HepG2 (cell line): ENCODE results near the gene CCDC178. TPM values are rescaled to one million over a fixed set of nuclear protein-coding genes. Genes with fewer than 3 reads are reported as not detected.

Experiments used
- ATAC-seq: fragments of 200-7000 bp; cut with Tn5 transposase; 3 replicates; pipeline ENCODE4 v1.9.1; 2020; ENCODE audit warnings: mild to moderate bottlenecking, moderate library complexity
- BruUV-seq: library from RNA; stranded (reverse); fragments of 400-500 nt; replicated peaks from 2 replicates; lab custom pipeline; 2021; lab: Mats Ljungman, UMichigan
- CTCF ChIA-PET: fragments of 300-600 bp; formaldehyde crosslinking; extraction: SDS; loops from one replicate; lab custom pipeline; 2021; ENCODE audit warnings: low total read pairs, inconsistent platforms, low intra/inter-chr PET ratio; lab: Yijun Ruan, JAX
- POLR2A ChIA-PET: fragments of 350-600 bp; sonication (Branson Sonifier 250); formaldehyde crosslinking; loops from one replicate; lab custom pipeline; 2020; ENCODE audit warnings: antibody characterized with exemption, inconsistent platforms; lab: Yijun Ruan, JAX
- DNase-seq: peaks from one replicate; pipeline ENCODE4 v3.0.0-alpha.2; 2015; ENCODE audit warnings: low spot score
- FAIRE-seq: peaks from 3 replicates; lab custom pipeline; 2011; peaks lifted over from hg19 to GRCh38; lab: Jason Lieb, UNC
- H2AFZ ChIP-seq: one replicate; pipeline ENCODE4 v1.6.1; 2011; ENCODE audit warnings: low read length, inconsistent platforms
- H3K27ac ChIP-seq: fragments of 300-600 bp; 3 replicates; pipeline ENCODE4 v1.8.0; 2011; ENCODE audit warnings: mixed run types, mild to moderate bottlenecking, mixed read lengths, low read length, inconsistent platforms; ENCODE audit not compliant: insufficient read depth; ENCODE audit errors: extremely low read length
- H3K27me3 ChIP-seq, 2 experiments: fragments of 200-600 bp in 1 of 2; 2 replicates in 1 of 2; 3 replicates in 1 of 2; pipeline versions ENCODE4 v1.6.0 to v1.8.0; 2011; ENCODE audit warnings: low read length in 2 of 2, mild to moderate bottlenecking in 2 of 2, moderate library complexity in 2 of 2, inconsistent platforms in 1 of 2; ENCODE audit not compliant: insufficient read depth in 2 of 2, control insufficient read depth in 1 of 2
- H3K36me3 ChIP-seq, 2 experiments: fragments of 200-600 bp in 1 of 2; replicated peaks in 1 of 2; 2 replicates in 1 of 2; 3 replicates in 1 of 2; pipeline versions ENCODE4 v1.5.1 to v1.8.0; 2011; ENCODE audit warnings: low read length in 2 of 2, inconsistent platforms in 1 of 2; ENCODE audit not compliant: insufficient read depth in 2 of 2, control insufficient read depth in 1 of 2
- H3K4me1 ChIP-seq: 2 replicates; pipeline ENCODE4 v1.5.1; 2012; ENCODE audit warnings: low read length, inconsistent platforms; ENCODE audit not compliant: insufficient read depth
- H3K4me2 ChIP-seq: 2 replicates; pipeline ENCODE4 v1.6.0; 2011; ENCODE audit warnings: low read depth, low read length, inconsistent platforms
- H3K4me3 ChIP-seq, 3 experiments: fragments of 200-600 bp in 1 of 3; sonication (generic), shearing (Covaris generic) in 1 of 3; replicated peaks in 1 of 3; 2 replicates each; pipeline ENCODE4 v1.5.1; 2011 to 2016; ENCODE audit warnings: low read length in 3 of 3, inconsistent platforms in 2 of 3, low read depth in 2 of 3, mild to moderate bottlenecking in 2 of 3, control low read depth in 1 of 3, mixed read lengths in 1 of 3; ENCODE audit not compliant: insufficient read depth in 1 of 3
- H3K79me2 ChIP-seq: one replicate; pipeline ENCODE4 v1.6.1; 2011; ENCODE audit warnings: low read length, inconsistent platforms; ENCODE audit not compliant: insufficient read depth
- H3K9ac ChIP-seq: 2 replicates; pipeline ENCODE4 v1.6.0; 2011; ENCODE audit warnings: mild to moderate bottlenecking, low read depth, low read length, inconsistent platforms; ENCODE audit not compliant: insufficient read depth
- H3K9me3 ChIP-seq: 2 replicates; pipeline ENCODE4 v1.5.1; 2012; ENCODE audit warnings: mild to moderate bottlenecking, low read length
- H4K20me1 ChIP-seq: 2 replicates; pipeline ENCODE4 v1.6.0; 2011; ENCODE audit warnings: inconsistent platforms, mild to moderate bottlenecking, low read length, moderate library complexity; ENCODE audit not compliant: insufficient read depth
- CEBPB ChIP-seq: IDR thresholded peaks from 2 replicates; pipeline ENCODE4 v1.6.1; 2011; ENCODE audit warnings: low read depth, low read length, improper control_type of control experiment, borderline replicate concordance
- CREB1 ChIP-seq, 2 experiments: fragments of 450-650 bp in 1 of 2; IDR thresholded peaks; 2 replicates each; pipeline ENCODE4 v1.6.1; 2016 to 2017; ENCODE audit warnings: control low read depth in 1 of 2, mild to moderate bottlenecking in 1 of 2, missing compliant biosample characterization in 1 of 2, missing genetic modification characterization in 1 of 2
- ZNF660 ChIP-seq: sonication (generic); formaldehyde crosslinking; IDR thresholded peaks from 2 replicates; pipeline ENCODE4 v1.5.1; 2020; ENCODE audit warnings: mild to moderate bottlenecking, low read depth, missing genetic modification reagents, borderline replicate concordance
- ZNF781 ChIP-seq: sonication (generic); formaldehyde crosslinking; IDR thresholded peaks from 2 replicates; pipeline ENCODE4 v1.5.1; 2020; ENCODE audit warnings: borderline replicate concordance, mild to moderate bottlenecking, missing genetic modification reagents; ENCODE audit errors: not compliant biosample characterization
- ZNF816 ChIP-seq: sonication (generic); formaldehyde crosslinking; IDR thresholded peaks from 2 replicates; pipeline ENCODE4 v1.8.0; 2022; ENCODE audit warnings: missing genetic modification reagents, mild to moderate bottlenecking, borderline replicate concordance
- ZSCAN30 ChIP-seq: sonication (generic); formaldehyde crosslinking; IDR thresholded peaks from 2 replicates; pipeline ENCODE4 v1.5.0; 2020; ENCODE audit warnings: mild to moderate bottlenecking, missing genetic modification reagents
- WGBS: methylation state at CpG from one replicate; pipeline ENCODE4 v1.1.6; 2017; ENCODE audit warnings: low lambda C conversion rate; 5-methylcytosine and 5-hydroxymethylcytosine counted together
- in situ Hi-C: cut with HindIII; loops from 2 replicates; pipeline ENCODE4 v1.10.0; 2017; ENCODE audit warnings: low pct_unique_long_range_greater_than_20kb; ENCODE audit not compliant: extremely low pct_ligation_motif_present
- intact Hi-C: fragments of 100-400 bp; cut with micrococcal nuclease; formaldehyde crosslinking; loops from one replicate; pipeline ENCODE4 v1.10.0; 2022; ENCODE audit not compliant: unreplicated experiment
- polyA plus RNA-seq, 8 experiments: library from polyadenylated mRNA; depleted of rRNA in 3 of 8; stranded (reverse) in 7 of 8; unstranded in 1 of 8; fragments of >200 nt; fragmentation: Illumina TruSeq in 4 of 8; extraction: Trizol in 4 of 8; gene quantifications; 2 replicates each; pipeline versions ENCODE4 v1.2.1 to v1.2.3, GENCODE V29; 2011 to 2016; ENCODE audit warnings: low read depth in 4 of 8, missing spikeins in 1 of 8, mixed read lengths in 1 of 8; ENCODE audit not compliant: insufficient read depth in 1 of 8
- total RNA-seq, 5 experiments: library from RNA; depleted of rRNA; stranded (reverse); fragments of >200 nt; fragmentation: Illumina TruSeq; extraction: Trizol; gene quantifications; 2 replicates each; pipeline ENCODE4 v1.2.3, GENCODE V29; 2016; ENCODE audit warnings: low read depth in 1 of 5
- TF ChIP-seq, protein P1 (sequence below): sonication (generic); formaldehyde crosslinking; IDR thresholded peaks from 2 replicates; pipeline ENCODE4 v1.5.0; 2020; ENCODE audit warnings: mild to moderate bottlenecking, missing genetic modification reagents

CCDC178 gene
- total and polyA plus RNA-seq, 2 of the 13 experiments (the other 11 are each of a cell fraction or from before 2014, with no cell fraction given), result not detected

GRCh38 chr18:33062834-33063364 is 377.6 kb downstream of the CCDC178 start:
- DNase-seq, result no peak
- no peak overlapping the region for H2AFZ ChIP-seq
- CTCF ChIA-PET, result no interaction called here
- no peak overlapping the region for H3K27ac ChIP-seq
- in situ Hi-C loops, result no loop called here
- TF ChIP-seq ZSCAN30 (CRISPR knock-in tag), result no peak
- TF ChIP-seq ZNF781, result no peak
- TF ChIP-seq, all 625 proteins: peak for 0
- Histone ChIP-seq H3K9me3 (no peaks in the 10 kb centered on the region), H3K79me2 (no peaks in the 10 kb centered on the region), H3K9ac (no peak overlapping the region), H3K4me1 (no peaks in the 10 kb centered on the region), H3K27me3 (no peaks in the 10 kb centered on the region), H3K4me2 (no peak overlapping the region), H4K20me1 (no peaks in the 10 kb centered on the region), H3K4me3 (no peak overlapping the region), H3K36me3 (no peaks in the 10 kb centered on the region)
- FAIRE-seq, result no peak
- 2% methylated on average over 6 of the region's 6 CpGs for WGBS
- no TSS peak for BruUV-seq
- ATAC-seq, result no peak
- intact Hi-C loops, result no loop called here
- POLR2A ChIA-PET, result no interaction called here

DNA sequence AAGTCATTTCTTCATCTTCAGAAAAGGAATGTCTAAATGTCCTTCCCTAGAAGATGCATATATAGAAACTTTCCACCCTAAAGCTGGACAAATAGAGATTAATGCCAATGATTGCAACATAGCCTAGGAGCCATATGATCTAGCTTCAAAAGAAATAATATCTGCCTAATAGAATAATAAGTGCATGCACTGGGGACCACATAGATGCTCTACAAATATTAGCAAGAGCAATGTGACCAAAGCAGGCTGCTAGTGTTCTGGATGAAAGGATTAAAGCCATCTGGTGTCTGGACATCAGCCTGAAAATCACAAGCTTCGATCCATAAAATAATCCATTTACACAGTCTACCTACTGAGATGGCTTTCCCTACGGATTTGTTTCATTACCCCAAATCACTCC is 387.6 kb downstream of the CCDC178 start:
- H3K4me1 ChIP-seq, result no peaks in the 10 kb centered on the region
- POLR2A ChIA-PET, result no interaction called here
- ATAC-seq (no peak), FAIRE-seq (no peak), DNase-seq (no peak)
- 1% methylated on average over 2 of the region's 2 CpGs for WGBS
- no peaks in the 10 kb centered on the region for H4K20me1 ChIP-seq
- no peaks in the 10 kb centered on the region for H3K36me3 ChIP-seq
- H3K27ac ChIP-seq, result no peak overlapping the region
- H3K27me3 ChIP-seq, result no peaks in the 10 kb centered on the region
- no peak overlapping the region for H3K4me2 ChIP-seq
- H3K9ac ChIP-seq, result no peak overlapping the region
- intact Hi-C loops, result no loop called here
- H3K4me3 ChIP-seq, result no peak overlapping the region
- BruUV-seq, result no TSS peak
- in situ Hi-C loops, result no loop called here
- H3K9me3 ChIP-seq, result no peaks in the 10 kb centered on the region
- TF ChIP-seq ZNF816 (CRISPR knock-in tag) (no peak), CREB1 (IDR thresholded peaks at IDR 0.05) (no peak), CREB1 (CRISPR knock-in tag; IDR thresholded peaks at IDR 0.05) (no peak), ZNF660 (CRISPR knock-in tag) (no peak), CEBPB (0 out of 2 replicates have a peak, but pooled peaks have one; percentile 13)
- TF ChIP-seq, protein P1, sequence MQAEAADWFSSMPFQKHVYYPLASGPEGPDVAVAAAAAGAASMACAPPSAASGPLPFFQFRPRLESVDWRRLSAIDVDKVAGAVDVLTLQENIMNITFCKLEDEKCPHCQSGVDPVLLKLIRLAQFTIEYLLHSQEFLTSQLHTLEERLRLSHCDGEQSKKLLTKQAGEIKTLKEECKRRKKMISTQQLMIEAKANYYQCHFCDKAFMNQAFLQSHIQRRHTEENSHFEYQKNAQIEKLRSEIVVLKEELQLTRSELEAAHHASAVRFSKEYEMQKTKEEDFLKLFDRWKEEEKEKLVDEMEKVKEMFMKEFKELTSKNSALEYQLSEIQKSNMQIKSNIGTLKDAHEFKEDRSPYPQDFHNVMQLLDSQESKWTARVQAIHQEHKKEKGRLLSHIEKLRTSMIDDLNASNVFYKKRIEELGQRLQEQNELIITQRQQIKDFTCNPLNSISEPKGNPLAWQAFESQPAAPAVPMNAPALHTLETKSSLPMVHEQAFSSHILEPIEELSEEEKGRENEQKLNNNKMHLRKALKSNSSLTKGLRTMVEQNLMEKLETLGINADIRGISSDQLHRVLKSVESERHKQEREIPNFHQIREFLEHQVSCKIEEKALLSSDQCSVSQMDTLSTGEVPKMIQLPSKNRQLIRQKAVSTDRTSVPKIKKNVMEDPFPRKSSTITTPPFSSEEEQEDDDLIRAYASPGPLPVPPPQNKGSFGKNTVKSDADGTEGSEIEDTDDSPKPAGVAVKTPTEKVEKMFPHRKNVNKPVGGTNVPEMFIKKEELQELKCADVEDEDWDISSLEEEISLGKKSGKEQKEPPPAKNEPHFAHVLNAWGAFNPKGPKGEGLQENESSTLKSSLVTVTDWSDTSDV, result no peak
- CTCF ChIA-PET, result no interaction called here
- no peaks in the 10 kb centered on the region for H3K79me2 ChIP-seq
- no peak overlapping the region for H2AFZ ChIP-seq
